Measurements from ENCODE around the gene PCID2.

Gene PCID2

GRCh38 chr13:113140677-113141600, 67.5 kb downstream of the PCID2 start:
- TF ChIP-seq ZFX (IDR thresholded peaks at IDR 0.05; ENCODE audit: borderline replicate concordance) (no peak), CTCF (IDR thresholded peaks at IDR 0.05) (peak; percentile 47)
- H3K27ac ChIP-seq: no peak overlapping the region

- no peak for TF ChIP-seq CTCF (IDR thresholded peaks at IDR 0.05)
- TF ChIP-seq ZFX (IDR thresholded peaks at IDR 0.05; ENCODE audit: borderline replicate concordance): no peak
Observed at GRCh38 chr13:113139577-113139976, 68.9 kb downstream of the PCID2 start.

DNA sequence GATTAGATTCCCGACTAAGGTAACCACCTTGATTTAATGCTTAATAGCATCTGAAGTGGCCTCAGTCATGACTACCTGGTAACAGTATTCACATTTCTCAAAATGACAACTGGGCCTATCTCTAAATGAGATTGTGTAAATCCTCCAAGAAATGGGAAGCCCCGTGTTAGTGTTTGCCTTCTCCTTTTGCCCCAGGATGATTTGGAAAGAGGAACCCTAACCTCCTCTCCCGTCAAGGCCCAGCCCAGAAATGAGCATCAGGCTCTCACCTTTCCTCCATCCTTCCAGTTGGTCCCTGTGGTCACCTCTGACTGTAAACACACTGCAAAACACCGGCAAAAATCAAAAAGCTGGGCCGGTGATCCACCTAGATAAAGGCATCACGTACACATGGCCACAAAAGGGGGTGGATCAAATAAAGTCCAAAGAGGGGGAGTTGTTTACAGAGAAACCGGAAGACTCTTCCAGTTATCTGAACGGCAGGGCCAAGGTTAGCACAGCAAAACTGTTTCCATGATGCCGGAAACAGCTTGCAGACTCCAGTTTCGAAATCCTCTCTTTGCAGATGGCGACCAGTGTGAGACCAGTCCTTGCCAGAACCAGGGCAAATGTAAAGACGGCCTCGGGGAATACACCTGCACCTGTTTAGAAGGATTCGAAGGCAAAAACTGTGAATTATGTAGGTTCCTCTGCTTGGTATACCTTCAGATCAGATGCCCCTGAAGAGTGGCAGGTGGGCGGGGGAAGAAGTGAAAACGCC, 69.5 kb downstream of the PCID2 start:
- TF ChIP-seq ZFX (IDR thresholded peaks at IDR 0.05; ENCODE audit: borderline replicate concordance): no peak
- H3K27ac ChIP-seq: no peak overlapping the region

More at GRCh38 chr13:113139577-113139976, 68.9 kb downstream of the PCID2 start:
- H3K27ac ChIP-seq: no peak overlapping the region

- TF ChIP-seq ZFX (IDR thresholded peaks at IDR 0.05; ENCODE audit: borderline replicate concordance): no peak
- no peak for TF ChIP-seq CTCF (IDR thresholded peaks at IDR 0.05)
- no peak overlapping the region for H3K27ac ChIP-seq
Observed at GRCh38 chr13:113137691-113138298, 70.7 kb downstream of the PCID2 start.

- no peak overlapping the region for H3K27ac ChIP-seq
- no peak for TF ChIP-seq CTCF (IDR thresholded peaks at IDR 0.05)
- TF ChIP-seq ZFX (IDR thresholded peaks at IDR 0.05; ENCODE audit: borderline replicate concordance): no peak
Observed at GRCh38 chr13:113135281-113135760, 73.1 kb downstream of the PCID2 start.

GRCh38 chr13:113129921-113130750, 78.3 kb downstream of the PCID2 start:
- no peak overlapping the region for H3K27ac ChIP-seq
- TF ChIP-seq CTCF (IDR thresholded peaks at IDR 0.05) (no peak), ZFX (IDR thresholded peaks at IDR 0.05; ENCODE audit: borderline replicate concordance) (no peak)

DNA sequence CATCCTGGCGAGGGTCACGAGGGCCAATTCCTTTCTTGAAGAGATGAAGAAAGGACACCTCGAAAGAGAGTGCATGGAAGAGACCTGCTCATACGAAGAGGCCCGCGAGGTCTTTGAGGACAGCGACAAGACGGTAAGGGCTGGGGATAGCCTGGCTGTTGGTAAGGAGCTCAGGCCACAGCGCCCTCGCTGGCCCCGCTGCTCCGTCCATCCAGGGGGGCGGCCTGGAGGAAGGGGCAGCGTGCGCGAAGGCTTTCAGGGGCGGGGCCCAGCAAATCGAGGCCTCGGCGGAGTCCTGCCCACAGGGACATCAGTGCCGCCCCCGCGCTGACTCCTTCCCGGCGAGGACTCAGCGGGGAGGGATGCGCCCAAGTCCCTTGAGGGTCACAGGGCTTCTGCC, 79.0 kb downstream of the PCID2 start:
- TF ChIP-seq CTCF (IDR thresholded peaks at IDR 0.05) (no peak), ZFX (IDR thresholded peaks at IDR 0.05; ENCODE audit: borderline replicate concordance) (no peak)
- H3K27ac ChIP-seq: no peak overlapping the region

All from 22Rv1 (cell line).